HEK293 (cell line): ENCODE results near the gene SARS1.

Experiments used
- ZEB2 ChIP-seq: fragments of 450-650 bp; formaldehyde crosslinking; IDR thresholded peaks from 2 replicates; pipeline ENCODE4 v1.5.1; 2016; ENCODE audit warnings: missing biosample characterization, missing genetic modification characterization
- ZNF521 ChIP-seq: fragments of 450-650 bp; formaldehyde crosslinking; IDR thresholded peaks from 2 replicates; pipeline ENCODE4 v1.5.1; 2017; ENCODE audit warnings: missing biosample characterization, mild to moderate bottlenecking, missing genetic modification characterization
- ZNF530 ChIP-seq: fragments of 450-650 bp; formaldehyde crosslinking; IDR thresholded peaks from 2 replicates; pipeline ENCODE4 v1.5.1; 2016; ENCODE audit warnings: low read depth, missing biosample characterization, missing genetic modification characterization
- ZNF658 ChIP-seq: fragments of 450-650 bp; formaldehyde crosslinking; IDR thresholded peaks from 2 replicates; pipeline ENCODE4; 2016; ENCODE audit warnings: missing biosample characterization, missing genetic modification characterization
- ZNF670 ChIP-seq: fragments of 450-650 bp; formaldehyde crosslinking; IDR thresholded peaks from 2 replicates; pipeline ENCODE4 v1.5.1; 2016; ENCODE audit warnings: missing biosample characterization, missing genetic modification characterization, low read depth
- TF ChIP-seq, protein P1 (sequence below): fragments of 450-650 bp; formaldehyde crosslinking; IDR thresholded peaks from 2 replicates; pipeline ENCODE4 v1.5.1; 2016; ENCODE audit warnings: missing biosample characterization, missing genetic modification characterization

DNA sequence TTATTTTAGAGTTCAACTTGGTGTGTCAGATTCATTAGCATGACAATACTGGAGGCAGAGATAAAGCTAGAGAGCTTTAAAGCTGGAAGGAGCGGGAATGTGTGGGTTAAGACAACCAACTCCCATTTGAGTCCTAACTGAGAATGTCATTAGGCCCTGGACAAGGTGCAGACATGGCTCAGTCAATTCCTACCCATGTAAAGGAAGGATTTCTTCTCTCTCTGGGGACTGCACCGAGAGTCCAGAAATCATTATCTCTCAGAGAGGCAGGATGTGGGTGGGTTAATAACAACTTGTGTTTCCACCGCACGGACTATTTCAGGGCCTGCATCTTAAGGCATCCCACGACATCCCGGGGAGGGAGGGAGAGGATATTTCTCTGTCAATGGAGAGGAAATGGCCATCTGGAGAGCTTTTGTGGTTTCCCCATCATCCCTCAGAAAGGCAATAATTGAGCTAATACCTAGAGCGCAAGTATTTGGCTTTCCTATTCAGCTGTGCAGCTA lies 46.7 kb upstream of the SARS1 start:
- TF ChIP-seq ZNF521 (tag by site-specific recombination) (no peak), ZNF530 (tag by site-specific recombination) (no peak), ZNF670 (tag by site-specific recombination) (no peak), ZEB2 (tag by site-specific recombination) (no peak), ZNF658 (tag by site-specific recombination) (no peak)
- TF ChIP-seq, protein P1, sequence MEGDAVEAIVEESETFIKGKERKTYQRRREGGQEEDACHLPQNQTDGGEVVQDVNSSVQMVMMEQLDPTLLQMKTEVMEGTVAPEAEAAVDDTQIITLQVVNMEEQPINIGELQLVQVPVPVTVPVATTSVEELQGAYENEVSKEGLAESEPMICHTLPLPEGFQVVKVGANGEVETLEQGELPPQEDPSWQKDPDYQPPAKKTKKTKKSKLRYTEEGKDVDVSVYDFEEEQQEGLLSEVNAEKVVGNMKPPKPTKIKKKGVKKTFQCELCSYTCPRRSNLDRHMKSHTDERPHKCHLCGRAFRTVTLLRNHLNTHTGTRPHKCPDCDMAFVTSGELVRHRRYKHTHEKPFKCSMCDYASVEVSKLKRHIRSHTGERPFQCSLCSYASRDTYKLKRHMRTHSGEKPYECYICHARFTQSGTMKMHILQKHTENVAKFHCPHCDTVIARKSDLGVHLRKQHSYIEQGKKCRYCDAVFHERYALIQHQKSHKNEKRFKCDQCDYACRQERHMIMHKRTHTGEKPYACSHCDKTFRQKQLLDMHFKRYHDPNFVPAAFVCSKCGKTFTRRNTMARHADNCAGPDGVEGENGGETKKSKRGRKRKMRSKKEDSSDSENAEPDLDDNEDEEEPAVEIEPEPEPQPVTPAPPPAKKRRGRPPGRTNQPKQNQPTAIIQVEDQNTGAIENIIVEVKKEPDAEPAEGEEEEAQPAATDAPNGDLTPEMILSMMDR (tag by site-specific recombination) = no peak
